AG10803 (cell line): ENCODE measurements around the gene COA1.

Experiments
- DNase-seq: peaks from one replicate; pipeline ENCODE4 v3.0.0; 2010; ENCODE audit warnings: low read depth
- H3K4me3 ChIP-seq: 2 replicates; pipeline ENCODE4 v1.5.1; 2011; ENCODE audit warnings: mild to moderate bottlenecking, low read length, control low read depth
- CTCF ChIP-seq: conservative IDR thresholded peaks from 2 replicates; pipeline ENCODE4 v1.5.1; 2011; ENCODE audit warnings: mild to moderate bottlenecking, low read length, control low read depth, inconsistent platforms

Gene COA1

GRCh38 chr7:43750016-43750887 is 20.9 kb upstream of the COA1 start:
- no peak for DNase-seq
- no peak for TF ChIP-seq CTCF
- H3K4me3 ChIP-seq: no peak overlapping the region

- TF ChIP-seq CTCF: no peak
- DNase-seq: no peak
- H3K4me3 ChIP-seq: no peak overlapping the region
These were observed 20.1 kb upstream of the COA1 start for GRCh38 chr7:43749383-43749940.

DNA sequence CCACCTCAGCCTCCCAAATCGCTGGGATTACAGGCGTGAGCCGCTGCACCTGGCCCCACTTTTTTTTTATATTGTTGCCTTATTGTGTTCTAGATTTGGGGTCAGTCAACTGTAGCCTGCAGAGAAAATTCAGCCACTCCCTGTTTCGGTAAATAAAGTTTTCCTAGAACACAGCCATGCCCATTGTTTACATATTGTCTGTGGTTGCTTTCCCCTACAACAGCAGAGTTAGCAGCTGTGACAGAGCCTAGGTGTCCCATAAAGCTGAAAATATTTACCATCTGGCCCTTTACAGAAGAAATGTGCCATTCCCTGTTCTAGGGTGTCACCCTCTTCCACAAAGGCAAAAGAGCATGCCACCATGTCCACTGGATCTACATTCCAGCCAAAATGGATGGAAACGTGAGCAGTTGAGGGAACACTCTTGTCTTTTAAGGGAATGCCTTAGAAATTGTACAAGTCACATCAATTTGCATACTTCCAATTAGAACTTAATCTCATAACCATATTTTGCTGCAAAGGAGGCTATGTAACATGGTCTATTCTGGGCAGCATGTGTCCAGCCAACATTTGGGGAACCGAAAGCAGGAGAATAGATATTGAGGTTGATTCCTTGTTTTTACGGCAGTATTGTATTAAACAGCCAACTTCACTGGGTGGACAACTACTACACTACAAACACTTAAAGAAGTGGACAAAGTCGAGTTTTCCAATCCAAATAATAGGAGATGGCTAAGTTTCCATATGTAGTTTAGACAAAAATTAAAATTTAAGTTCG is 18.2 kb upstream of the COA1 start:
- no peak for TF ChIP-seq CTCF

DNA sequence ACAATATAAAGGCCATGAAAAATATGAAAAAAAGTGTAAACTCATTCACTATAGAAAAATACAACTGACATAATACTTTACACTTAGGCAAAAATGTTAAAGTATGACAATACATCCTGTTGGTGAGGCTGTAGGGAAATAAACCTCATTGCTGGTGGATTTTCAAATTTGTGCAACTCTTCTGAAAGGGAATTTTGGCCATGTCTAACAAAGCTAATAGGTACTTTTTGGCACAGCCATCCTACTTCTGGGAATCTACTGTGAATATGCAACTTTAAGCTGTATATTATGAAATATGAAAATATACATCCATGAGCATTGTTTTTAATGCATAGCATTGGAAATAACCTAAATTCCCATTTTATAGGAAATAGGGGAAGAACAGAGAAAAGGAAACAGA is 13.4 kb upstream of the COA1 start:
- DNase-seq: no peak
- TF ChIP-seq CTCF: no peak
- no peak overlapping the region for H3K4me3 ChIP-seq

More for the DNA sequence above, 18.2 kb upstream of the COA1 start:
- DNase-seq: no peak
- H3K4me3 ChIP-seq: no peak overlapping the region

GRCh38 chr7:43737467-43738127 is 8.3 kb upstream of the COA1 start:
- no peak for TF ChIP-seq CTCF
- DNase-seq: no peak
- H3K4me3 ChIP-seq: no peak overlapping the region

DNA sequence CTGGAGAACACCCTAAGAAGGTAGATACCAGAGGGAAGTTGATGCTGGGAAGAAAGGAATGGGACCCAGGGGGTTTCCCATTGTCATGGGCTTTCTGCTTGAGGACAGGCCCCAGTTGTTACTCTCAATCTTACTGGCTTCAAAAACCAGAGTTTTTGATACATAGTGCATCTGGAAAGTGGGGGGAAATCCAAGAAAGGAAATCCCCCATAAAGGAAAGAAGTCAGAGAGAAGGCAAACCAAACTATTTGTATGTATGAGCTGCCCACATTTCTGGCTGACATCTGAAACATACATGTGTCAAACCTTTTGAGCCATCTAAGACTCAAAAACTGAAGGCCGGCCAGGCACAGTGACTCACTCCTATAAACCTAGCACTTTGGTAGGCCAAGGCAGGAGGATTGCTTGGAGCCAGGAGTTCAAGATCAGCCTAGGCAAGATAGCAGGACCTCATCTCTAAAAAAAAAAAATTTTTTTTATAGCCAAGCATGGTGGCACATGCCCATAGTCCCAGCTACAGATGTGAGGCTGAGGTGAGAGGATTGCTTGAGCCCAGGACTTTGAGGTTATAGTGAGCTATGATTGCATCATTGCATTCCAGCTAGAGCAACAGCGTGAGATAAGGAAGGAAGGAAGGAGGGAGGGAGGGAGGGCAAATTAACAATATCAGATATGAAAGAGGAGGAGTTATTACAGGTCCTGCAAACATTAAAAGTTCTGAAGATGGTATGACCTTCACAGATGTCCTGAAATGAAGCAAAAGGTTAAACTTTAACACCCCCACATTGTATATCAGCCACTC is 6.7 kb upstream of the COA1 start:
- no peak overlapping the region for H3K4me3 ChIP-seq
- TF ChIP-seq CTCF: no peak
- DNase-seq: no peak
